ENCODE measurements around the gene ANXA3.
A peak's percentile ranks its signal among the peaks of the same experiment; 100 is the strongest.

Gene ANXA3

GRCh38 chr4:78645853-78646757 is 94.5 kb downstream of the ANXA3 start:
- peak; percentile 83 to 93 (median 90) for DNase-seq

DNA sequence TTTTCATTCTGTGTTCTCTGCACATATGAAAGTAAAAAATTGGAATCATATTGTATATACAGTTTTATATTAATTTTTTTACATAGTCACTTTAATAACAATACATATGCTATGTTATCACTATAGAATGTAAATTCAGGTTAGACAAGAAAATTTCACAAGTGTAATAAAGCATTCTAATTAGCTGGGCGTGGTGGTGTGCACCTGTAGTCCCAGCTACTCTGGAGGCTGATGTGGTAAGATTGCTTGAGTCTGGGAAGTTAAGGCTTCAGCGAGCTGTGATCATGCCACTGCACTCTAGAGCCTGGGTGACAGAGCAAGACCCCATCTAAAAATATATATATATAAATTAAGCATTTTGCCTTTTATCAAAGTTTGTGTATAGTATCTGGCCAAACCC is 95.7 kb downstream of the ANXA3 start:
- DNase-seq, result no peak

GRCh38 chr4:78648640-78649363 is 97.2 kb downstream of the ANXA3 start:
- DNase-seq, result no peak

DNA sequence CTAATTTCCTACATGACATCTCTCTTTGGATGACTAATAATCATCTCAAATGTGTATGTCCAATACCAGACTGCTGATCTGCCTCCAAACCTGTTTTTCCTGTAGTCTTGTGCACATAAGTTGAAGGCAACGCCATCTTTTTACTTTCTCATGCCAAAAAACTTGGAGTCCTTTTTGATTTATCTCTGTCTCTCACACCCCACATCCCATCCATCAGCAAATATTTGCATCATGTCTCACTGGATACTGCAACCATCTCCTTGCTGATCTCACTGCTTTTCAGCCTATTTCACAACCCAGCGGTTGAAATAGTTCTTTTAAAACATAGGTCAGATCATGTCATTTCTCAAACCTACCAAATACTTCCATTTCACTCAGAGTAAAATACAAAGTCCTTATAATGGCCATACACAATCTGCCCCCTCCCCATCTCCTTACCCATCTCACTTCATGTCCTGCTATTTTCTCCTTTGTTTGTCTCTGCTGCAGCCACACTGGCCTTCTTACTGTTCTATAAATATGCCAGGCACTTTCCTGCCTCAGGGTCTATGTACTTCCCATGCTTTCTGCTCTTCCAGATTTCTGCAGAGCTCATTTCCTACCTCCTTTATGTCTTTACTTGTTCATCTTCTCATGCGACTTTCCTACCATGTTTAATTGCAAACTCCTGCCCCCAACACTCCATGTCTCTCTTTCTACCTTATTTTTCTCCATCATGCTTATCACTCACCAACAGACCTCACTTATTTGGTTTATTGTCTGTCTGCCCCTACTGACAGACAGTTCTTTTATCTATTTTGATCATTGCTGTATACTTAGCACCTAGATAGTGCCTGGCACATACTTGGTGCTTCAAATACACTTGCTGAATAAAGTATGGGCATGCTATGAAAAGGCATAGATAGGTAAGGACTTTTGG is 98.8 kb downstream of the ANXA3 start:
- peak; percentile 47 to 79 (median 64) for DNase-seq

DNA sequence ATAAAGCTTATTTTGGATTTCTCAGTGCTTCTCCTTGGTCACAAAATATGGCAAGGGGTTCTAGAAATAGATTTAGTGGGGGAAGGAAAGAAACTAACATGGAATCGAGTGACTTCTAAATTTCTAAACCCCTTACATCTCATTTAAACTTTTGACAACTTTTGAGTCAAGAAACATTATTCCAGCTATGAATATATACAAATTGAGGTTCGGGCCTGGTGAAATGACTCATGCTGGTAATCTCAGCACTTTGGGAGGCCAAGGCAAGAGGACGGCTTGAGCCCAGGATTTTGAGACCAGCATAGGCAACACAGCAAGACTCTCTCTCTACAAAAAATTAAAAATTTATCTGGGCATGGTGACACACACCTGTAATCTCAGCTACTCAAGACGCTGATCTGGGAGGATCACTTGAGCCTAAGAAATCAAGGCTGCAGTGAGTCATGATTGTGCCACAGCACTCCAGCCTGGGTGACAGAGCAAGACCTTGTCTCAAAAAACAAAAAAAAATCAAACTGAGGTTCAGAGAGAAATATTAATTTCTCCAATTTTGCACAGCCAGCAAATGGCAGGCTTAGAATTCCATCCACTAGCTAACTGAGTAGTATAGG is 99.8 kb downstream of the ANXA3 start:
- peak; percentile 29 to 50 (median 40) for DNase-seq

DNA sequence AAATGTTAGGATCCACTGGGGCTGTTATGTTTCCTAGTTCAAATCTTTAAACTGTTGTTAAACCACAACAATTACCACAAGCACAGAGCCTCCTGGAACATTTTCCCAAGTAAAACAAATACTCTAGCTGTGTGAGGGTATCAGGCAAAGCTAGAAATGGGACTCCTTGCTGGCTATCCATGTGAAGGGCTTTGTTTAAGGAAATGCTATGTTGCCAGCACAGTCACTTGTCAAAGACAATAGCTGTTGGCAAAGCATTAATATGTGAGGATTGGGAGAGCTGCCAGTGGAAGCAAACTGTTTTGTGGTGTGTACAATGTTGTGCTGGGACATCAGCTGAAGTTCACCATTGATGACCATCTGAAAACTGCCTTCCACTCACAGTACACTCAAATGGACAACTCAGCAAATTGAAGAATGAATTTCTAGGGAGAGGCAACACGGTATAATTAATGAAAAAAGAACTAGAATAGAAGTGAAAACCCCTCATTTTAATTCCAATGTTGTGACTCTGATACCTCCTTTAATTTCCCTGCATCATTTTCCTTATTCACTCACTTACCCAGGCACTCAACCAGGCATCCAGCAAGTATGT is 100.8 kb downstream of the ANXA3 start:
- DNase-seq, result no peak

- peak in 1 of 4 experiments; percentile 30 for DNase-seq
Observed at GRCh38 chr4:78653655-78654054, 102.1 kb downstream of the ANXA3 start.

DNA sequence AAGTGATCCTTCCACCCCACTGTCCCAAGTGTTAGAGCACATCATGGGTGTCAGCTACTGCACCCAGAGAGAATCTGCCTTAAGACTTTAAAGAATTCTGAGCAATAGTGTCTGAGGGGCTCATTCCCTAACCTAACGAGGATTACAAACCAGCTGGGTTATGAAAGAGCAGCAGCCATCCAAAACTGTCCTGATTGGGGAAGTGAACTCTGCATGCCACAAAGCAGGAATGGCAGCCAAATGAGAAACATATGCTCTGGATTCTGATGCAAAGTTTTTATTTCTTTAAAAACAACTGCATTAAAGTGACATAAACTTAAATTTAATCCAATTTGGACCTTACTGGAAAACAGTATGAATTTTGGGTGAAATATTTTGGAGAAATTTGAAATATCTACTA is 103.2 kb downstream of the ANXA3 start:
- DNase-seq, result peak; percentile 28 to 72 (median 64)

DNA sequence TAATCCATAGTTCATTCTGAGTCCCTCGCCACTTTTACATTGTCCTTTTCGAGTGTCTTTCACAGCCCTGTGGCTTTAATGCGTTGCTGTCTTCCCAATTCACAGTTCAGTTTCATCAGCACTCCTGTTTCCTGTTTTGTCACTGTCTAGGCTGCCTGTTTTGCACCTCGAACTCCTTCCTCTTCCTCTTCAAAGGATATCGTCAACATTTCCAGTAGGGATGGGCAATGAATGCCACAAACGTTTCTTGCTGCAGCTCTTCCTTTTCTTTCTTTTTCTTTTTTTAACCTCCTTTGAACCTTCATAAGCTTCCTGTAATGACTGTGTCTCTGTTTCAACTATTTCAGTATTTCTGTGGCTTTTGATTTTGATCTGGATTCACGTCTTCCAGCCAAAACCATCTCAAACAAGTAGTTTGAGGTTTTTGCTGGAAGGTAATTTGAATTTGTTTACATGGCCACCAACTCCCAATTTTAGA is 105.4 kb downstream of the ANXA3 start:
- peak; percentile 78 to 93 (median 86) for DNase-seq

DNA sequence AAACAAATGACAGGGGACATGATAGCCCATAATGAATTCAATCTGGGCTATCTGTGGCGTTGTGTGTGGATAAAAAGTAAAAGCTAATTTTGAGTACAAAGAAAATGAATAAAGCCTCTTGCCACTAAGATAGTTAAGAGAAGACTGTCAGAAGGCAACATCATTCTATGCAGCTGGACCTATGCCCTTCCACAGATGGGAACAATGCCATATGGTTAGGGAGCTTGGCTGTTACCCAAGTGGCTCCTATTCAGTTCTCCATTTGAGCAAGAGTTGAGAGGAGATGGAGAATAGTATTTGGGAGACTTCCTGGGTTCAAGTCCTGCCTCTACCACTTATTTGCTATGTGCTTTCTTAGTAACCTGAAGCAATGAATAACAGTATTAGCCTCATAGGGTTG is 107.7 kb downstream of the ANXA3 start:
- peak in 3 of 4 experiments; percentile 47 to 55 (median 48) for DNase-seq

GRCh38 chr4:78659665-78660064 is 108.1 kb downstream of the ANXA3 start:
- no peak for DNase-seq
